Measurements from ENCODE around the gene THAP6.
A peak's percentile ranks its signal among the peaks of the same experiment; 100 is the strongest.
"Not testable (repeated sequence)": the region's sequence is repeated elsewhere in the genome, so short reads cannot be mapped to it uniquely, and the experiment has no call there.

THAP6 gene

GRCh38 chr4:75527482-75527881 lies 13.2 kb downstream of the THAP6 start:
- DNase-seq, result no peak

GRCh38 chr4:75530556-75531322 lies 16.5 kb downstream of the THAP6 start:
- DNase-seq, result no peak

GRCh38 chr4:75531536-75532143 lies 17.4 kb downstream of the THAP6 start:
- DNase-seq, result not testable (repeated sequence)

GRCh38 chr4:75533339-75533887 lies 19.1 kb downstream of the THAP6 start:
- not testable (repeated sequence) for DNase-seq

GRCh38 chr4:75533926-75534325 lies 19.7 kb downstream of the THAP6 start:
- DNase-seq, result not testable (repeated sequence)

- DNase-seq, result not testable (repeated sequence)
Observed at GRCh38 chr4:75537308-75537707, 23.0 kb downstream of the THAP6 start.

GRCh38 chr4:75542824-75543223 lies 28.6 kb downstream of the THAP6 start:
- DNase-seq, result no peak

GRCh38 chr4:75544220-75544619 lies 29.9 kb downstream of the THAP6 start:
- not testable (repeated sequence) for DNase-seq

GRCh38 chr4:75544870-75545269 lies 30.6 kb downstream of the THAP6 start:
- DNase-seq, result no peak

- no peak for DNase-seq
Observed at GRCh38 chr4:75545526-75545925, 31.3 kb downstream of the THAP6 start.

GRCh38 chr4:75547647-75548387 lies 33.5 kb downstream of the THAP6 start:
- no peak for DNase-seq

GRCh38 chr4:75549019-75549418 lies 34.7 kb downstream of the THAP6 start:
- DNase-seq, result no peak

- no peak for DNase-seq
Observed at GRCh38 chr4:75552452-75552851, 38.2 kb downstream of the THAP6 start.

GRCh38 chr4:75555294-75556164 lies 41.3 kb downstream of the THAP6 start, which contains the start of gene ODAPH:
Gene ODAPH, plus strand, starts transcription at chr4:75556066. Its CDS starts 17 bp downstream, at chr4:75556083.
- peak; percentile 19 for DNase-seq

- no peak for DNase-seq
Observed at GRCh38 chr4:75557696-75558095, 43.4 kb downstream of the THAP6 start.

GRCh38 chr4:75561789-75562188 lies 47.5 kb downstream of the THAP6 start:
- no peak for DNase-seq

GRCh38 chr4:75564023-75564422 lies 49.8 kb downstream of the THAP6 start:
- no peak for DNase-seq

GRCh38 chr4:75565481-75565880 lies 51.2 kb downstream of the THAP6 start:
- DNase-seq, result no peak

GRCh38 chr4:75566911-75567310 lies 52.6 kb downstream of the THAP6 start:
- DNase-seq, result no peak

- no peak for DNase-seq
Observed at GRCh38 chr4:75567725-75568124, 53.5 kb downstream of the THAP6 start.
